Ovary (tissue), 3 donors: ENCODE data around the gene NKAIN4.

Experiments used
- CTCF ChIP-seq, 3 donors: fragments of 450-650 bp in 2 of 3; fragments of 200-600 bp in 1 of 3; IDR thresholded peaks; one replicate each; pipeline versions ENCODE4 v1.5.1 to v1.8.0; 2016 to 2022; ENCODE audit warnings: antibody characterized with exemption in 3 of 3, mild to moderate bottlenecking in 1 of 3
- EP300 ChIP-seq: sonication (generic); formaldehyde crosslinking; IDR thresholded peaks from one replicate; pipeline ENCODE4 v1.6.1; 2017; ENCODE audit warnings: antibody characterized with exemption
- donor health status: DM: no; HTN: no; CAD: no.

DNA sequence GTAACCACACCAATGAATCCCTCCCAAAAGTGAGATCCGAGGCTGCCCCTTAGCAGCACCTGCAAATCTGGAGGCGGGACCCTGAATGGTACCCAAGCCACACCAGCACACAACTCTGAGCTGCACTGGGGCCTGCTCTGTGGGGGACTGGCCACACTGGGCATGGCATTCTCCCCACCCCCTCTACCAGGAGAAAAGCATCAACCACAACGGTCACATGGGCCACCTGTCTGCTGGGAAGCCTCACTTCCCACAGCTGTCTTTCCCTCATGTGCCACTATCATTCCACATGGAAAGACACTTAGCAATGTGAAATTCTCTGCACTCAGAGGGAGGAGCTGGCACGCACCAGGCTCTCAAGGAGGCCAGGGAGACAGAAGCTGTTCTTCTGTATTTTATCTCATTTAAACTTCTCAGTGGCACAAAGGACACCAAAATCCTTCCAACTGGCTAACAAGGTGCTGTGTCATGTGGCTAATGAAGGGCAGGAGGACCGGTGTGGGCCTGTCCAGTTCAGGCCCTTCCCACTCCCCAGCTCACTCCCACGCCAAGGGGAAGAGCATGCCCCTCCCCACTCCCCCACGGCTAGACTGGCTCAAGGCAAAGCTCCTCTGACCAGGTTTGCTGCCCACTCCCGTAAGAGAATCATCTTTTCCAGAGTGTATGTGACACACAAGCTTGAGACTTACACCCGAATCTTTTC lies 57.3 kb downstream of the NKAIN4 start:
- TF ChIP-seq CTCF (IDR thresholded peaks at IDR 0.05), result no peak
- TF ChIP-seq EP300, result no peak
